HepG2 (cell line): Measurements from ENCODE around the gene ZFPM1. TPM values are rescaled to one million over a fixed set of nuclear protein-coding genes. Genes with fewer than 3 reads are reported as not detected.

ENCODE experiments used
- MAFK ChIP-seq, 2 experiments: IDR thresholded peaks in 1 of 2; conservative IDR thresholded peaks in 1 of 2; 2 replicates each; pipeline ENCODE4 v1.6.1; 2011; ENCODE audit warnings: improper control_type of control experiment in 2 of 2, low read length in 2 of 2
- MED8 ChIP-seq: sonication (generic); formaldehyde crosslinking; IDR thresholded peaks from 2 replicates; pipeline ENCODE4 v1.8.1; 2023; ENCODE audit warnings: mild to moderate bottlenecking, missing genetic modification reagents; ENCODE audit not compliant: insufficient replicate concordance
- MTA1 ChIP-seq: sonication (generic); formaldehyde crosslinking; IDR thresholded peaks from 2 replicates; pipeline ENCODE4 v1.4.0; 2020; ENCODE audit warnings: missing genetic modification reagents, mild to moderate bottlenecking, borderline replicate concordance
- PBX2 ChIP-seq: IDR thresholded peaks from 2 replicates; pipeline ENCODE4 v1.6.1; 2016; ENCODE audit warnings: control low read depth
- RNF219 ChIP-seq: sonication (generic); formaldehyde crosslinking; IDR thresholded peaks from 2 replicates; pipeline ENCODE4 v1.5.0; 2020; ENCODE audit warnings: mild to moderate bottlenecking, missing genetic modification reagents
- SNRNP70 ChIP-seq: fragments of 200-400 bp; formaldehyde crosslinking; IDR thresholded peaks from 2 replicates; pipeline ENCODE4 v1.6.1; 2017; ENCODE audit warnings: mild to moderate bottlenecking, low read depth, low read length, moderate library complexity
- SRF ChIP-seq: IDR thresholded peaks from 2 replicates; pipeline ENCODE4 v1.6.1; 2011; ENCODE audit warnings: mild to moderate bottlenecking, low read depth, low read length, moderate library complexity
- ZNF577 ChIP-seq: sonication (generic); formaldehyde crosslinking; IDR thresholded peaks from 2 replicates; pipeline ENCODE4 v1.4.0; 2020; ENCODE audit warnings: mild to moderate bottlenecking, low read depth, missing genetic modification reagents, borderline replicate concordance
- ZNF781 ChIP-seq: sonication (generic); formaldehyde crosslinking; IDR thresholded peaks from 2 replicates; pipeline ENCODE4 v1.5.1; 2020; ENCODE audit warnings: borderline replicate concordance, mild to moderate bottlenecking, missing genetic modification reagents; ENCODE audit errors: not compliant biosample characterization
- ZNF839 ChIP-seq: sonication (generic); formaldehyde crosslinking; IDR thresholded peaks from 2 replicates; pipeline ENCODE4 v1.4.0; 2020; ENCODE audit warnings: missing genetic modification reagents, mild to moderate bottlenecking, borderline replicate concordance
- polyA plus RNA-seq, 8 experiments: library from polyadenylated mRNA; depleted of rRNA in 3 of 8; stranded (reverse) in 7 of 8; unstranded in 1 of 8; fragments of >200 nt; fragmentation: Illumina TruSeq in 4 of 8; extraction: Trizol in 4 of 8; gene quantifications; 2 replicates each; pipeline versions ENCODE4 v1.2.1 to v1.2.3, GENCODE V29; 2011 to 2016; ENCODE audit warnings: low read depth in 4 of 8, missing spikeins in 1 of 8, mixed read lengths in 1 of 8; ENCODE audit not compliant: insufficient read depth in 1 of 8
- total RNA-seq, 5 experiments: library from RNA; depleted of rRNA; stranded (reverse); fragments of >200 nt; fragmentation: Illumina TruSeq; extraction: Trizol; gene quantifications; 2 replicates each; pipeline ENCODE4 v1.2.3, GENCODE V29; 2016; ENCODE audit warnings: low read depth in 1 of 5
- TF ChIP-seq, protein P1 (sequence below): sonication (generic); formaldehyde crosslinking; IDR thresholded peaks from 2 replicates; pipeline ENCODE4 v1.4.0; 2020; ENCODE audit warnings: mild to moderate bottlenecking, missing genetic modification reagents
- TF ChIP-seq, protein P2 (sequence below): sonication (generic); formaldehyde crosslinking; IDR thresholded peaks from 2 replicates; pipeline ENCODE4 v1.9.0; 2022; ENCODE audit warnings: low read depth, missing genetic modification reagents
- TF ChIP-seq, protein P3 (sequence below), 2 experiments: sonication (generic) in 1 of 2; formaldehyde crosslinking in 1 of 2; IDR thresholded peaks; 2 replicates each; pipeline versions ENCODE4 v1.6.1 to v1.9.0; 2014 to 2022; ENCODE audit warnings: antibody characterized with exemption in 1 of 2, borderline replicate concordance in 1 of 2, inconsistent platforms in 1 of 2, low read depth in 1 of 2, missing genetic modification reagents in 1 of 2

ZFPM1 gene
- total and polyA plus RNA-seq, 2 of the 13 experiments (the other 11 are each of a cell fraction or from before 2014, with no cell fraction given), result 1.3 to 3.8 TPM

DNA sequence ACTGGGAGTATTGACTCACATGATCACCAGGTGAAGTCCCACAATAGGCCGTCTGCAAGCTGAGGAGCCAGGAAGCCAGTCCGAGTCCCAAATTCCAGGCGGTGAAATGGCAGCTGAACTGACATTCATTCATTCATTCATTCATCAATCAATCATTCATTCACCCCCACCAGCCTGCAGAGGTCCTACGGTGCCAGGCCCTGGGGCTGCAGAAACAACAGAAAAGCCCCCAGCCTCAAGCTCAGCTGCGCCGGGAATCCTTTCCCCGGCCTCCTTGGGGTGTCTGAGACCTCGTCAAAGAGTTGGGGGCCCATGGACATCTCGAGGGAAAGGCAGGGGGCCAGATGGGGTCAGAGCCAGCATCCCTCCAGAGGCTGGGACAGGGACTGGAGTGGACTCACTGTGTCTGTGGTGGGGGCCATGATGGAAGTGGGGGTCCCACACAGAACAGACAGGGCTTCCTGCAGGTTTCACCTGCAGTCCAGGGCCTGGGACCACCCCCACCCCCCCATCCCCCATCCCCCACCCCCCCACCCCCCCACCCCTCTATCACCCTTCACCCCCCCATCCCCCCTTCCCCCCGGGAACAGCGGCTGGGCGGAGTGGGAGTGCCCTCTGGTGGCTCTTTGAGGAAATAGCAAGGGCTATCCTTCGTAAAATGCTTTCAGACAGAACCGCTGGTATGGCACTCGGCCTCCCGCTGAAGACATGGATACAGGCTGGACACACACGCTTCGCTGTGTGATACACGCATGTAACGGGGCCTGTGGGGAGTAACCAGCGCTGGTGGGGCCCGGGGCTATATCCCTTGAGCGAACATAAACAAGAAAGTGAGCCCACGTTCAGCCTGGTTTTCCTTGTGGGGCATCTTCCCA is 108.6 kb downstream of the ZFPM1 start (continued):
- TF ChIP-seq, protein P1, sequence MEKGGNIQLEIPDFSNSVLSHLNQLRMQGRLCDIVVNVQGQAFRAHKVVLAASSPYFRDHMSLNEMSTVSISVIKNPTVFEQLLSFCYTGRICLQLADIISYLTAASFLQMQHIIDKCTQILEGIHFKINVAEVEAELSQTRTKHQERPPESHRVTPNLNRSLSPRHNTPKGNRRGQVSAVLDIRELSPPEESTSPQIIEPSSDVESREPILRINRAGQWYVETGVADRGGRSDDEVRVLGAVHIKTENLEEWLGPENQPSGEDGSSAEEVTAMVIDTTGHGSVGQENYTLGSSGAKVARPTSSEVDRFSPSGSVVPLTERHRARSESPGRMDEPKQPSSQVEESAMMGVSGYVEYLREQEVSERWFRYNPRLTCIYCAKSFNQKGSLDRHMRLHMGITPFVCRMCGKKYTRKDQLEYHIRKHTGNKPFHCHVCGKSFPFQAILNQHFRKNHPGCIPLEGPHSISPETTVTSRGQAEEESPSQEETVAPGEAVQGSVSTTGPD, result no peak
- no peak for TF ChIP-seq MAFK (conservative IDR thresholded peaks at IDR 0.05 in 1 of 2, IDR thresholded peaks at IDR 0.05 in 1 of 2; ENCODE audit: low read length in 2 of 2)
- no peak for TF ChIP-seq MED8 (CRISPR knock-in tag)
- TF ChIP-seq, protein P2, sequence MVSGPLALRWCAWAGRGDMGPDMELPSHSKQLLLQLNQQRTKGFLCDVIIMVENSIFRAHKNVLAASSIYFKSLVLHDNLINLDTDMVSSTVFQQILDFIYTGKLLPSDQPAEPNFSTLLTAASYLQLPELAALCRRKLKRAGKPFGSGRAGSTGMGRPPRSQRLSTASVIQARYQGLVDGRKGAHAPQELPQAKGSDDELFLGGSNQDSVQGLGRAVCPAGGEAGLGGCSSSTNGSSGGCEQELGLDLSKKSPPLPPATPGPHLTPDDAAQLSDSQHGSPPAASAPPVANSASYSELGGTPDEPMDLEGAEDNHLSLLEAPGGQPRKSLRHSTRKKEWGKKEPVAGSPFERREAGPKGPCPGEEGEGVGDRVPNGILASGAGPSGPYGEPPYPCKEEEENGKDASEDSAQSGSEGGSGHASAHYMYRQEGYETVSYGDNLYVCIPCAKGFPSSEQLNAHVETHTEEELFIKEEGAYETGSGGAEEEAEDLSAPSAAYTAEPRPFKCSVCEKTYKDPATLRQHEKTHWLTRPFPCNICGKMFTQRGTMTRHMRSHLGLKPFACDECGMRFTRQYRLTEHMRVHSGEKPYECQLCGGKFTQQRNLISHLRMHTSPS (CRISPR knock-in tag), result no peak
- TF ChIP-seq SNRNP70, result no peak
- TF ChIP-seq PBX2 (CRISPR knock-in tag), result no peak
- no peak for TF ChIP-seq MTA1
- TF ChIP-seq ZNF781, result no peak
- no peak for TF ChIP-seq ZNF839 (CRISPR knock-in tag)
- TF ChIP-seq, protein P3, sequence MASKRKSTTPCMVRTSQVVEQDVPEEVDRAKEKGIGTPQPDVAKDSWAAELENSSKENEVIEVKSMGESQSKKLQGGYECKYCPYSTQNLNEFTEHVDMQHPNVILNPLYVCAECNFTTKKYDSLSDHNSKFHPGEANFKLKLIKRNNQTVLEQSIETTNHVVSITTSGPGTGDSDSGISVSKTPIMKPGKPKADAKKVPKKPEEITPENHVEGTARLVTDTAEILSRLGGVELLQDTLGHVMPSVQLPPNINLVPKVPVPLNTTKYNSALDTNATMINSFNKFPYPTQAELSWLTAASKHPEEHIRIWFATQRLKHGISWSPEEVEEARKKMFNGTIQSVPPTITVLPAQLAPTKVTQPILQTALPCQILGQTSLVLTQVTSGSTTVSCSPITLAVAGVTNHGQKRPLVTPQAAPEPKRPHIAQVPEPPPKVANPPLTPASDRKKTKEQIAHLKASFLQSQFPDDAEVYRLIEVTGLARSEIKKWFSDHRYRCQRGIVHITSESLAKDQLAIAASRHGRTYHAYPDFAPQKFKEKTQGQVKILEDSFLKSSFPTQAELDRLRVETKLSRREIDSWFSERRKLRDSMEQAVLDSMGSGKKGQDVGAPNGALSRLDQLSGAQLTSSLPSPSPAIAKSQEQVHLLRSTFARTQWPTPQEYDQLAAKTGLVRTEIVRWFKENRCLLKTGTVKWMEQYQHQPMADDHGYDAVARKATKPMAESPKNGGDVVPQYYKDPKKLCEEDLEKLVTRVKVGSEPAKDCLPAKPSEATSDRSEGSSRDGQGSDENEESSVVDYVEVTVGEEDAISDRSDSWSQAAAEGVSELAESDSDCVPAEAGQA (IDR thresholded peaks at IDR 0.05; ENCODE audit: low read depth), result no peak
- TF ChIP-seq, protein P3 (CRISPR knock-in tag; IDR thresholded peaks at IDR 0.05; ENCODE audit: borderline replicate concordance), result no peak
- no peak for TF ChIP-seq RNF219
- TF ChIP-seq ZNF577, result no peak
- no peak for TF ChIP-seq SRF
